Activated CD4-positive, alpha-beta memory T cell treated with anti-CD3 and anti-CD28 coated beads, Interleukin-2, amount 10 ng/mL, durations not matched to agents 7 days and 5 days (primary cell): ENCODE data around the gene NFKBIE. TPM values are rescaled to one million over a fixed set of nuclear protein-coding genes. Genes with fewer than 3 reads are reported as not detected.

Experiments
- CTCF ChIA-PET: fragments of 350-600 bp; sonication (Branson Sonifier 250); formaldehyde crosslinking; loops from one replicate; lab custom pipeline; 2021; ENCODE audit warnings: antibody characterized with exemption, inconsistent platforms; lab: Charles Lee
- POLR2A ChIA-PET: fragments of 350-600 bp; sonication (Branson Sonifier 250); formaldehyde crosslinking; loops from one replicate; lab custom pipeline; 2021; ENCODE audit warnings: antibody characterized with exemption; lab: Charles Lee
- DNase-seq: peaks from one replicate; pipeline ENCODE4 v3.0.0-alpha.2; 2020
- H3K27ac Mint-ChIP-seq: one replicate; pipeline ENCODE4 v1.8.0; 2021; ENCODE audit warnings: mild to moderate bottlenecking, mixed read lengths
- H3K27me3 Mint-ChIP-seq: one replicate; pipeline ENCODE4 v1.8.0; 2021; ENCODE audit warnings: mixed read lengths
- H3K36me3 Mint-ChIP-seq: one replicate; pipeline ENCODE4 v1.8.0; 2021; ENCODE audit warnings: low read depth, mixed read lengths
- H3K4me1 Mint-ChIP-seq: one replicate; pipeline ENCODE4 v1.8.0; 2021; ENCODE audit warnings: mixed read lengths
- H3K4me3 Mint-ChIP-seq: one replicate; pipeline ENCODE4 v1.8.0; 2021; ENCODE audit warnings: mild to moderate bottlenecking, mixed read lengths
- H3K9me3 Mint-ChIP-seq: one replicate; pipeline ENCODE4 v1.8.0; 2021; ENCODE audit warnings: mixed read lengths
- total RNA-seq, 2 experiments: library from RNA; stranded (reverse); gene quantifications; one replicate each; pipeline ENCODE4 v1.2.3, GENCODE V29; 2021

NFKBIE gene
- total RNA-seq, 2 experiments from 2014 or later: 20.8 to 21.7 TPM

- peaks cover 37% of the 10 kb centered on the region for H3K36me3 Mint-ChIP-seq
- H3K27ac Mint-ChIP-seq: peak overlapping the region; percentile 97
- peaks cover 37% of the 10 kb centered on the region for H3K4me1 Mint-ChIP-seq
- peak overlapping the region; percentile 99 for H3K4me3 Mint-ChIP-seq
- CTCF ChIA-PET: interaction anchor here (0.7 to 4.6 kb wide), 7 partner anchors 10 to 71 kb away, joined by 3 to 32 read pairs (median 4); partner anchors contain the start of gene SLC35B2
- H3K9me3 Mint-ChIP-seq: no peaks in the 10 kb centered on the region
- DNase-seq: no peak
- no peaks in the 10 kb centered on the region for H3K27me3 Mint-ChIP-seq
- POLR2A ChIA-PET: interaction anchor here (1.1 to 6.0 kb wide), 9 partner anchors 7 to 117 kb away, joined by 3 to 136 read pairs (median 23); partner anchors contain the start of genes MRPL14, NFKBIE, SLC29A1 and SLC35B2
Observed at GRCh38 chr6:44245391-44245911, 19.9 kb downstream of the NFKBIE start.

DNA sequence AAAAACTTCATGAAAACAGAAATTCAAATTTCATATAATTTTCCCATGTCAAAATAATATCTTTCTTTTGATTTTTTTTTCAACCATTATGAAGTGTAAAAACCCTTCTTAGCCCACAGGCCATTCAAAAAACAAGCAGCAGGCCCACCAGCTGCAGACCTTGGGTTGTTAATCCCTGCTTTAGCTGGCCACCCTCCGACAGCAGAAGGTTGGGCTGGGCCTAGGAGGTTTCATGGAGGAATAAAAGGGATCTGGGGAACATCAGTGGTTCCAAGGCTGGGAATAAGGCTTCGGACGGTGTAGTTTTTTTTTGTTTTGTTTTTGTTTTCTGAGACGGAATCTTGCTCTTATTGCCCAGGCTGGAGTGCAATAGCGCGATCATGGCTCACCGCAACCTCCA lies 22.0 kb downstream of the NFKBIE start:
- peaks cover 21% of the 10 kb centered on the region for H3K4me1 Mint-ChIP-seq
- no peaks in the 10 kb centered on the region for H3K27me3 Mint-ChIP-seq
- CTCF ChIA-PET: interaction anchor here (1.5 to 2.1 kb wide), 2 partner anchors 16 to 19 kb away, joined by 3 to 5 read pairs; partner anchors contain the start of gene SLC29A1
- POLR2A ChIA-PET: interaction anchor here (6.0 kb wide), 1 partner anchor 12 kb away, joined by 136 read pairs; the partner anchor contains the start of gene SLC35B2
- no peak for DNase-seq
- peaks cover 16% of the 10 kb centered on the region for H3K36me3 Mint-ChIP-seq
- no peak overlapping the region for H3K4me3 Mint-ChIP-seq
- H3K27ac Mint-ChIP-seq: no peak overlapping the region
- no peaks in the 10 kb centered on the region for H3K9me3 Mint-ChIP-seq

DNA sequence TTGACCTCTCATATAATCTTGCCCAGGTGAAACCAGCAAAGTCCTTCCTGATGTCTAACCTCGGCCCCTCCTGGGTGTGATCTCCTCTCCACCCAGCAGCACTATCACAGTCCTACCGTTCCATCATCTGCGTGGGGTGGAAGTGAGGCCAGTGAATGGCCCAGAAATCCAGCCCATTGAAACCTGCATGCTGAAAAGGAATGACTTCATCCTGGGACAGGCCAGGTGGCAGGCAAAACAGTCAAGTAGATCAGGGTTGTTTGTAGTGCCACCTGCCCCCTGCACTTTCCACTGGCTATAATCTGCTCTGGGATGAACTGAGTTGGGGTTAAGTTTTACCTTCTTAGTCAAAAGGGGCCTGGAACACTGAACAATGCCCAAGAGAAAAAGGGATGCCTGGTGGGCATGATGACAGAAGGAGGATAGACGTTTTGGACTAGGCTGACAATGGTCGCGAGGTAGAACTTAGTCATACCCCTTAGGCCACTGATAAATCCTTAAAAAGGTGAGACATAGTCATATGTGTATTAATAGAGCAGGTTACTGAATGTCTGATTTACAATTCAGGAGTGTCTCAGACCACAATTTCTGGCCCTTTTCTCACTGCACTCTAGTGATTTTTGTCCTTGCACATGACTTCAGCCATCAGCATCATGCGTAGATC lies 26.5 kb downstream of the NFKBIE start:
- POLR2A ChIA-PET: interaction anchor here (1.4 to 5.6 kb wide), 3 partner anchors 8 to 13 kb away, joined by 6 to 48 read pairs (median 45); partner anchors contain the start of genes HSP90AB1 and SLC29A1
- CTCF ChIA-PET: interaction anchor here (0.9 to 2.3 kb wide), 4 partner anchors 14 to 66 kb away, joined by 3 to 27 read pairs (median 8); partner anchors contain the start of gene SLC29A1
- Mint-ChIP-seq H3K9me3 (no peaks in the 10 kb centered on the region), H3K4me1 (peaks cover 21% of the 10 kb centered on the region), H3K27ac (no peak overlapping the region), H3K27me3 (no peaks in the 10 kb centered on the region), H3K4me3 (peak overlapping the region; percentile 81), H3K36me3 (no peaks in the 10 kb centered on the region)
- DNase-seq: no peak

DNA sequence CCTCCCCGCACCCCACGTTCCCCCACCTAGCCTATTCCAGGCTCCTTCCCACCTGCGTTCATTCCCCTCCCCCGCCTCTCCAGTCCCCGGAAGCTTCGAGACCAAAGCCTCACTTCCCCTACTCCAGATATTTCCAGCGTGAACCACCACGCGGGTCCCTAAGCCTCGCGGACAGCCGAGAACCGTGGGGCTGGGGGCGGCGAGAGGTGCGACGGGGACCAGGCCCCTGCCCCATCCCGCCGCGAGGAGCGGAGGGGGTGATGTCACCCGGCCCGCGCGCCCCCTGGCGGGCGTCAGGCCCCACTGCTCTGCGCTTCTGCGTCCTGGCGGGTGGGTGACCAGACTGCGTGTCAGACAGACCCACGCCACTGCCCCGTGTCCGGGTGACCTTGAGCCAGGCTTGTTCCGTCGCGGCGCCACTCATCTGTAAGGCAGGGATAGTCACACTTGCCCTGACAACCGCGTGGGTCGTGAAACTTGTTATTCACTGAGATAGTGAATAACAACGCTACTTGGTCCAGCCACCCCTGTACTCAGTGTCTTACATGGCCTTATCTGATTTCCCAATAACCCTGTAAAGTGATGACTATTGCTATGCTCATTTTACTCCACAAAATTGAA lies 27.4 kb downstream of the NFKBIE start:
- Mint-ChIP-seq H3K9me3 (no peaks in the 10 kb centered on the region), H3K36me3 (no peaks in the 10 kb centered on the region), H3K27ac (peak overlapping the region; percentile 89), H3K4me3 (peak overlapping the region; percentile 81), H3K27me3 (no peaks in the 10 kb centered on the region), H3K4me1 (peaks cover 28% of the 10 kb centered on the region)
- CTCF ChIA-PET: interaction anchor here (0.7 to 2.3 kb wide), 14 partner anchors 9 to 141 kb away, joined by 3 to 27 read pairs (median 5); partner anchors contain the start of genes HSP90AB1, SLC29A1 and SLC35B2
- POLR2A ChIA-PET: interaction anchor here (0.7 to 5.6 kb wide), 5 partner anchors 9 to 27 kb away, joined by 3 to 48 read pairs (median 6); partner anchors contain the start of genes HSP90AB1 and SLC29A1
- DNase-seq: peak; percentile 84

DNA sequence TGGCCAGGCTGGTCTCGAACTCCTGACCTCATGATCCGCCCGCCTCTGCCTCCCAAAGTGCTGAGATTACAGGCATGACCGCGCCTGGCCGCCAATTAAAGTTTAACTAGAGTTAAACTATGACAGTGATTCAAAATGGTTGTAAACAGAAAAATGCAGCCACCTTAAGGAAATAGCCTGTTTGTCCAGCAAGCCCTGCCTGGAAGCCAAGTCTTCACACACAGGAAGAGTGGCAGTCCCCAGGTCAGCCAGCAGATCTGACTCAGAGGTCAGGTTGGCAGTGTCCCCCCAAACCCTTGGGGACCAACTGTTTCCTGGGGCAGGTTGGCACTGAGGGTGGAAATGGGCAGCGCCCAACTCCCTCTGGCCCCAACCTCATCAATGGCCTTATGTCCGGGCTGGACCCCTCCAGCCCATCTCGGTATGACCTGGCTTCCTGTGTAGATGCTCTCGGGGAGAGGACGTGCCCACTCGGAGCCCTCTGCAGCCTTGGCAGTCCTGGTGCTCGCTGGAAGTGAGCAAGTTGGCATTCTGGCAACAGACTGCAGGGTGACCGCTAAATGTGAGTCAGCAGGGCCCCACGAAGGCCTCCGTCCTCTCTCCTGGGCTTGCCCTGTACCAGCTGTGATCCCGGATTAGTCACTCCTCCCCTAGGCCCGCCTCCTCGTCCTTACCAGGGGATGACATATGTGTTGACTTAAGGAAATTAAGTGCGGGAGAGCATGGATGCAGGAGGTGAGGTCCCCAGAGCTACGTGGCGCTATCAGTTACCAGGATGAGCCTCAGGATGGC lies 28.1 kb downstream of the NFKBIE start:
- no peaks in the 10 kb centered on the region for H3K36me3 Mint-ChIP-seq
- no peaks in the 10 kb centered on the region for H3K9me3 Mint-ChIP-seq
- H3K27ac Mint-ChIP-seq: peak overlapping the region; percentile 89
- H3K4me1 Mint-ChIP-seq: peaks cover 29% of the 10 kb centered on the region
- no peaks in the 10 kb centered on the region for H3K27me3 Mint-ChIP-seq
- peak; percentile 80 for DNase-seq
- peak overlapping the region; percentile 81 for H3K4me3 Mint-ChIP-seq
- CTCF ChIA-PET: interaction anchor here (0.6 to 2.3 kb wide), 15 partner anchors 9 to 1539 kb away, joined by 3 to 27 read pairs (median 5); partner anchors contain the start of genes HSP90AB1, SLC29A1 and SLC35B2
- POLR2A ChIA-PET: interaction anchor here (0.7 to 5.6 kb wide), 6 partner anchors 9 to 27 kb away, joined by 3 to 48 read pairs (median 4); partner anchors contain the start of genes HSP90AB1 and SLC29A1

GRCh38 chr6:44235891-44236516 lies 29.3 kb downstream of the NFKBIE start:
- no peak for DNase-seq
- no peak overlapping the region for H3K27ac Mint-ChIP-seq
- no peak overlapping the region for H3K4me3 Mint-ChIP-seq
- POLR2A ChIA-PET: interaction anchor here (1.6 to 5.6 kb wide), 3 partner anchors 10 to 16 kb away, joined by 5 to 48 read pairs (median 23); partner anchors contain the start of genes HSP90AB1 and SLC29A1
- H3K27me3 Mint-ChIP-seq: no peaks in the 10 kb centered on the region
- H3K9me3 Mint-ChIP-seq: no peaks in the 10 kb centered on the region
- H3K4me1 Mint-ChIP-seq: peaks cover 29% of the 10 kb centered on the region
- H3K36me3 Mint-ChIP-seq: peaks cover 2% of the 10 kb centered on the region
- CTCF ChIA-PET: interaction anchor here (1.7 to 3.0 kb wide), 5 partner anchors 11 to 63 kb away, joined by 5 to 26 read pairs (median 11); partner anchors contain the start of genes HSP90AB1, SLC29A1 and SLC35B2

DNA sequence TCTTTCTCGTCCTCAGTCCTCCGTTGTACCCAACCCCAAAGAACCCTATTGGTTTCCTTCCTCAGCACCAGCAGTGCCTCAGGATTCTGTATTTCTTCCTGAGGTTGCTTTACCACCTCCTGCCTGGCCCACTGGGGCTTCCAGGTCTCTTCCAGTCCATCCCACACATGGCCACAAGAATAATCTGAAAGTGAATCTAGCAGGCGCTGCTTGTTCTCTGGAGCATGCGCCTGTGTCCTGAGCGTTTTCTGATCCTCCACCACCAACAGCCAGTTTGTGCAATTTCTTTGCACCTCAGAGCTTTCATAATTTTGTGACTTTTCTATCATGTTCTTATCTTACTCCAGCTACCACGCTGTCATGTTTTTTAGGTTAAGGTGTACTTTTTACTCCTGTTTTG lies 30.1 kb downstream of the NFKBIE start:
- peaks cover 29% of the 10 kb centered on the region for H3K4me1 Mint-ChIP-seq
- CTCF ChIA-PET: interaction anchor here (0.6 to 3.0 kb wide), 6 partner anchors 11 to 139 kb away, joined by 3 to 26 read pairs (median 7); partner anchors contain the start of genes HSP90AB1, SLC29A1 and SLC35B2

DNA sequence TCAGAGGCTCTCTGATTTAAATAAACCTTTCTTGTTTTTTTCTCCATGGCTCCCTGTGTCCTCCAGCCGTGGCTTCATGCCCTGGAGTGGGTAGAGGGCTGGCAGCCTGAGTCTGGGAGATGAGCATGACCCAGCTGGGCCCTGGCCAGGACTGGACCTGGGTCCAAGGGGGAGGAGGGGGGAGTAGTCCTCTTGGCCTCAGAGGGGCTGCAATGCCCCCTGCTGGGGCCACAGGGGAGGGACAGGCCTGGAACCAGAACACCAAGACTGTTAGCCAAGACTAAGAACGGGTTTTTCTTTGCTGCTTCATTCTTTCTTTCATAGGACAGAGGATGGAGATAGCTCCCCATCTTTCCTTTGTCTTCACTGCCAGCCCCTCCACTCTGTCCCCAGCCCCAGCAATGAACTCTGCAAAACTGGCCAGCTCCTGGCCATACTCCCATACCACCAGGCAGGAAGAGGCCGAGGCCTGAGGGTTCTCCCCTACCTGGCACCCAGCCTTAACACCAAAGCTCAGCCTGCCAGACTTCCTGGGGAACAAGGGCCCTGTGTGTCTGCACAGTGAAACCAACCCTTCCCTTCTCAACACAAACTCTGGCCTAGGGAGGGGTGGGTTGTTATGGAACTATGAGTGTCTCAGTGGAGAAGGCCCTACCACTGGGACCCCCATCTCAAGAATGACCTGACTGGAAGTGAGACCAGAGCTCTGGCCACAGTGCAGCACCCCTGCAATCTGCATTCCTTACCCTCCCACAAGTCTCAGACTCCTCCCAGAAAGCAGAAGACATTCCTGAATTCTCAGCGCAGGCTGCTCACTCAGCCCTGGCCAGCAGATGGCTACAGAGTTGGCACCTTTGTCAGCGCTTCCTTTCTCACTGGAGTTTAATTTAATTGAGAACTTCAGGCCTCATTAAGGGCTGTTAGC lies 31.0 kb downstream of the NFKBIE start:
- DNase-seq: no peak
- Mint-ChIP-seq H3K4me3 (no peak overlapping the region), H3K36me3 (peaks cover 8% of the 10 kb centered on the region), H3K27me3 (no peaks in the 10 kb centered on the region), H3K4me1 (peaks cover 29% of the 10 kb centered on the region), H3K9me3 (no peaks in the 10 kb centered on the region), H3K27ac (no peak overlapping the region)
- POLR2A ChIA-PET: interaction anchor here (1.6 to 5.6 kb wide), 3 partner anchors 9 to 17 kb away, joined by 5 to 48 read pairs (median 23); partner anchors contain the start of genes HSP90AB1 and SLC29A1
- CTCF ChIA-PET: interaction anchor here (0.6 to 3.0 kb wide), 7 partner anchors 10 to 571 kb away, joined by 3 to 26 read pairs (median 5); partner anchors contain the start of genes HSP90AB1, SLC29A1 and SLC35B2

More for the DNA sequence above, 30.1 kb downstream of the NFKBIE start:
- POLR2A ChIA-PET: interaction anchor here (1.6 to 5.6 kb wide), 3 partner anchors 9 to 16 kb away, joined by 5 to 48 read pairs (median 23); partner anchors contain the start of genes HSP90AB1 and SLC29A1
- peaks cover 8% of the 10 kb centered on the region for H3K36me3 Mint-ChIP-seq
- no peaks in the 10 kb centered on the region for H3K27me3 Mint-ChIP-seq
- H3K27ac Mint-ChIP-seq: peak overlapping the region; percentile 48
- DNase-seq: no peak
- H3K9me3 Mint-ChIP-seq: no peaks in the 10 kb centered on the region
- no peak overlapping the region for H3K4me3 Mint-ChIP-seq

DNA sequence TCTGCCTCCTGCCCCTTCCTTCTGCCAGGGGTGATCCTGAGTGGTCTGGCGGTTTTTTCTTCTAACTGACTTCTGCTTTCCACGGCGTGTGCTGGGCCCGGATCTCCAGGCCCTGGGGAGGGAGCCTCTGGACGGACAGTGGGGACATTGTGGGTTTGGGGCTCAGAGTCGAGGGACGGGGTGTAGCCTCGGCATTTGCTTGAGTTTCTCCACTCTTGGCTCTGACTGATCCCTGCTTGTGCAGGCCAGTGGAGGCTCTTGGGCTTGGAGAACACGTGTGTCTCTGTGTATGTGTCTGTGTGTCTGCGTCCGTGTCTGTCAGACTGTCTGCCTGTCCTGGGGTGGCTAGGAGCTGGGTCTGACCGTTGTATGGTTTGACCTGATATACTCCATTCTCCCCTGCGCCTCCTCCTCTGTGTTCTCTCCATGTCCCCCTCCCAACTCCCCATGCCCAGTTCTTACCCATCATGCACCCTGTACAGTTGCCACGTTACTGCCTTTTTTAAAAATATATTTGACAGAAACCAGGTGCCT lies 31.7 kb downstream of the NFKBIE start:
- H3K36me3 Mint-ChIP-seq: peaks cover 8% of the 10 kb centered on the region
- DNase-seq: no peak
- H3K4me3 Mint-ChIP-seq: no peak overlapping the region
- H3K27ac Mint-ChIP-seq: no peak overlapping the region
- no peaks in the 10 kb centered on the region for H3K9me3 Mint-ChIP-seq
- H3K4me1 Mint-ChIP-seq: peaks cover 27% of the 10 kb centered on the region
- POLR2A ChIA-PET: interaction anchor here (3.6 to 5.6 kb wide), 2 partner anchors 8 to 13 kb away, joined by 23 to 48 read pairs; partner anchors contain the start of genes HSP90AB1 and SLC29A1
- no peaks in the 10 kb centered on the region for H3K27me3 Mint-ChIP-seq
- CTCF ChIA-PET: interaction anchor here (0.6 to 3.0 kb wide), 5 partner anchors 9 to 571 kb away, joined by 3 to 26 read pairs (median 5); partner anchors contain the start of genes HSP90AB1, SLC29A1 and SLC35B2
